GM18951 (cell line): ENCODE results near the gene SPATS2L.
A peak's percentile ranks its signal among the peaks of the same experiment; 100 is the strongest.

Experiments used
- POLR2A ChIP-seq: IDR thresholded peaks from 4 replicates; pipeline ENCODE4 v1.6.1; 2011; ENCODE audit warnings: mild to moderate bottlenecking; ENCODE audit not compliant: insufficient read length, insufficient read depth; ENCODE audit errors: extremely low read depth
- in situ Hi-C: fragments of 300-500 bp; cut with MboI; formaldehyde crosslinking; loops from one replicate; pipeline ENCODE4 v1.12.0; 2022; ENCODE audit warnings: low sequenced_read_pairs, mixed read lengths, inconsistent platforms; ENCODE audit not compliant: unreplicated experiment

SPATS2L gene

GRCh38 chr2:200306196-200306930 is at the start of gene SPATS2L:
TSS of gene SPATS2L (plus strand) at chr2:200306693. CDS start at chr2:200389245, 82,552 bp downstream.
- in situ Hi-C loops = loop anchor here (10.0 kb wide), 1 partner anchor 168 kb away; no protein-coding TSS in a partner anchor
- peak; percentile 59 for TF ChIP-seq POLR2A

GRCh38 chr2:200257570-200257969 is 48.9 kb upstream of the SPATS2L start:
- TF ChIP-seq POLR2A = no peak
- in situ Hi-C loops = no loop called here

GRCh38 chr2:200258081-200258480 is 48.4 kb upstream of the SPATS2L start:
- in situ Hi-C loops = no loop called here
- no peak for TF ChIP-seq POLR2A

GRCh38 chr2:200258881-200259576 is 47.5 kb upstream of the SPATS2L start:
- in situ Hi-C loops = no loop called here
- TF ChIP-seq POLR2A = no peak

GRCh38 chr2:200259577-200259957 is 46.9 kb upstream of the SPATS2L start:
- in situ Hi-C loops = no loop called here
- TF ChIP-seq POLR2A = no peak

- TF ChIP-seq POLR2A = no peak
- in situ Hi-C loops = no loop called here
These were observed 44.4 kb upstream of the SPATS2L start for GRCh38 chr2:200262047-200262446.

- in situ Hi-C loops = no loop called here
- no peak for TF ChIP-seq POLR2A
These were observed 43.2 kb upstream of the SPATS2L start for GRCh38 chr2:200263279-200263678.

GRCh38 chr2:200264631-200265030 is 41.9 kb upstream of the SPATS2L start:
- in situ Hi-C loops = no loop called here
- no peak for TF ChIP-seq POLR2A

GRCh38 chr2:200266406-200266805 is 40.1 kb upstream of the SPATS2L start:
- TF ChIP-seq POLR2A = no peak
- in situ Hi-C loops = no loop called here

GRCh38 chr2:200267350-200267749 is 39.1 kb upstream of the SPATS2L start:
- in situ Hi-C loops = no loop called here
- no peak for TF ChIP-seq POLR2A

GRCh38 chr2:200270732-200271131 is 35.8 kb upstream of the SPATS2L start:
- in situ Hi-C loops = no loop called here
- no peak for TF ChIP-seq POLR2A

- in situ Hi-C loops = no loop called here
- TF ChIP-seq POLR2A = no peak
These were observed 34.2 kb upstream of the SPATS2L start for GRCh38 chr2:200272320-200272719.

GRCh38 chr2:200274116-200275075 is 32.1 kb upstream of the SPATS2L start:
- TF ChIP-seq POLR2A = no peak

More at GRCh38 chr2:200274116-200275075, 32.1 kb upstream of the SPATS2L start:
- in situ Hi-C loops = no loop called here
